Gastrocnemius medialis (tissue), 4 donors: Measurements from ENCODE around the gene ZNF574. TPM values are rescaled to one million over a fixed set of nuclear protein-coding genes. Genes with fewer than 3 reads are reported as not detected.
"Not testable (repeated sequence)": the region's sequence is repeated elsewhere in the genome, so short reads cannot be mapped to it uniquely, and the experiment has no call there.

Source experiments
- ATAC-seq, 2 donors: fragments of 150-250 bp; one replicate each; pipeline ENCODE4 v1.9.1; 2016
- DNase-seq, 2 donors: peaks; one replicate each; pipeline ENCODE4 v3.0.0-alpha.2; 2019
- H3K27ac ChIP-seq, 4 donors: fragments of 200-600 bp; sonication (generic); 1 replicate in 1 of 4; 2 replicates in 3 of 4; pipeline ENCODE4 v1.5.1; 2016 to 2018; ENCODE audit warnings: mild to moderate bottlenecking in 2 of 4, moderate library complexity in 1 of 4
- H3K27me3 ChIP-seq, 3 donors: fragments of 200-600 bp; sonication (generic) in 2 of 3; 1 replicate in 1 of 3; 2 replicates in 2 of 3; pipeline versions ENCODE4 v1.5.1 to v1.6.0; 2016 to 2019; ENCODE audit warnings: mild to moderate bottlenecking in 1 of 3, moderate library complexity in 1 of 3
- H3K36me3 ChIP-seq, 2 donors: fragments of 200-600 bp; sonication (generic) in 1 of 2; one replicate each; pipeline ENCODE4 v1.5.1; 2017 to 2018
- H3K4me1 ChIP-seq, 2 donors: fragments of 200-600 bp; sonication (generic) in 1 of 2; one replicate each; pipeline ENCODE4 v1.5.1; 2016 to 2017; ENCODE audit warnings: mild to moderate bottlenecking in 2 of 2
- H3K4me3 ChIP-seq, 4 donors: fragments of 200-600 bp; sonication (generic) in 3 of 4; 1 replicate in 1 of 4; 2 replicates in 3 of 4; pipeline ENCODE4 v1.5.1; 2016 to 2019; ENCODE audit warnings: mild to moderate bottlenecking in 2 of 4
- H3K9me3 ChIP-seq, 3 donors: fragments of 200-600 bp; sonication (generic) in 2 of 3; 1 replicate in 1 of 3; 2 replicates in 2 of 3; pipeline ENCODE4 v1.5.1; 2016 to 2019
- POLR2A ChIP-seq, 2 donors: fragments of 450-650 bp; IDR thresholded peaks; one replicate each; pipeline ENCODE4 v1.6.1; 2017; ENCODE audit warnings: antibody characterized with exemption in 2 of 2, mild to moderate bottlenecking in 2 of 2, moderate library complexity in 2 of 2
- in situ Hi-C, 4 donors: fragments of 200-750 bp; cut with MboI; loops; one replicate each; pipeline versions ENCODE4 v1.15.0 to v1.8.0; 2017; ENCODE audit warnings: low sequenced_read_pairs in 4 of 4
- intact Hi-C: fragments of 100-400 bp; cut with DNase I; formaldehyde crosslinking; loops from one replicate; pipeline ENCODE4 v1.15.1; 2023; ENCODE audit warnings: low total_unique reads
- total RNA-seq, 4 donors: library from RNA; depleted of rRNA; stranded (reverse); fragments of >200 nt; gene quantifications; one replicate each; pipeline versions ENCODE4 v1.1.0 to v1.2.3, GENCODE V29; 2016
- TF ChIP-seq, protein P1 (sequence below), 5 experiments: fragments of 450-650 bp in 3 of 5; fragments of 200-600 bp in 2 of 5; sonication (generic) in 2 of 5; IDR thresholded peaks in 4 of 5; conservative IDR thresholded peaks in 1 of 5; 1 replicate in 4 of 5; 2 replicates in 1 of 5; pipeline ENCODE4 v1.5.1; 2016 to 2019; ENCODE audit warnings: antibody characterized with exemption in 5 of 5, mild to moderate bottlenecking in 3 of 5, moderate library complexity in 3 of 5

The ZNF574 gene
- total RNA-seq, 4 donors from 2014 or later, result 10.8 to 15.1 (median 13.8) TPM

DNA sequence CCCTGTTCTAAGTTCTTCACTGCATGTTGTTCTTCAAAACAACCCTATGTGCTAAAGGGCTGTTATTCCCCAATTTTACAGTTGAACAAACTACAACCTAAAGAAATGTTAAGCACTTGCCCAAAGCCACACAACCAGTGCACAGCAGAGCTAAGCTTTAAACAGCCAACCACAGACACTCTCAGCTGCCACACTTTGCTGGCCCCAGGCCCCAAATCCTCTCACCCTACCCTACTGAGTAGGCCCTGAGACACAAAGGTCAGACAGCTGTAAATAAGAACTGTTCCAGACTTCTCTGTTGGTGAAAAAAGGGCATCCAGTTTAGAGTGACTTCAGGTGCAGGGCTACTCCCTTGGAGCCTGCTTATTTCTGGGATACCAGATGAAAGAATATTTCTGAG is 35.9 kb upstream of the ZNF574 start:
- in situ Hi-C loops (no loop called here), intact Hi-C loops (no loop called here)
- DNase-seq (no peak), ATAC-seq (no peak)
- peaks cover 10 to 12% of the 10 kb centered on the region in 2 donors for H3K4me1 ChIP-seq
- no peak overlapping the region for H3K27ac ChIP-seq
- no peaks in the 10 kb centered on the region for H3K36me3 ChIP-seq
- no peak overlapping the region for H3K4me3 ChIP-seq
- no peaks in the 10 kb centered on the region for H3K27me3 ChIP-seq
- TF ChIP-seq POLR2A (IDR thresholded peaks at IDR 0.05), result no peak
- TF ChIP-seq, protein P1, sequence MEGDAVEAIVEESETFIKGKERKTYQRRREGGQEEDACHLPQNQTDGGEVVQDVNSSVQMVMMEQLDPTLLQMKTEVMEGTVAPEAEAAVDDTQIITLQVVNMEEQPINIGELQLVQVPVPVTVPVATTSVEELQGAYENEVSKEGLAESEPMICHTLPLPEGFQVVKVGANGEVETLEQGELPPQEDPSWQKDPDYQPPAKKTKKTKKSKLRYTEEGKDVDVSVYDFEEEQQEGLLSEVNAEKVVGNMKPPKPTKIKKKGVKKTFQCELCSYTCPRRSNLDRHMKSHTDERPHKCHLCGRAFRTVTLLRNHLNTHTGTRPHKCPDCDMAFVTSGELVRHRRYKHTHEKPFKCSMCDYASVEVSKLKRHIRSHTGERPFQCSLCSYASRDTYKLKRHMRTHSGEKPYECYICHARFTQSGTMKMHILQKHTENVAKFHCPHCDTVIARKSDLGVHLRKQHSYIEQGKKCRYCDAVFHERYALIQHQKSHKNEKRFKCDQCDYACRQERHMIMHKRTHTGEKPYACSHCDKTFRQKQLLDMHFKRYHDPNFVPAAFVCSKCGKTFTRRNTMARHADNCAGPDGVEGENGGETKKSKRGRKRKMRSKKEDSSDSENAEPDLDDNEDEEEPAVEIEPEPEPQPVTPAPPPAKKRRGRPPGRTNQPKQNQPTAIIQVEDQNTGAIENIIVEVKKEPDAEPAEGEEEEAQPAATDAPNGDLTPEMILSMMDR (IDR thresholded peaks at IDR 0.05 in 4 of 5, conservative IDR thresholded peaks at IDR 0.05 in 1 of 5), result no peak
- no peaks in the 10 kb centered on the region for H3K9me3 ChIP-seq

DNA sequence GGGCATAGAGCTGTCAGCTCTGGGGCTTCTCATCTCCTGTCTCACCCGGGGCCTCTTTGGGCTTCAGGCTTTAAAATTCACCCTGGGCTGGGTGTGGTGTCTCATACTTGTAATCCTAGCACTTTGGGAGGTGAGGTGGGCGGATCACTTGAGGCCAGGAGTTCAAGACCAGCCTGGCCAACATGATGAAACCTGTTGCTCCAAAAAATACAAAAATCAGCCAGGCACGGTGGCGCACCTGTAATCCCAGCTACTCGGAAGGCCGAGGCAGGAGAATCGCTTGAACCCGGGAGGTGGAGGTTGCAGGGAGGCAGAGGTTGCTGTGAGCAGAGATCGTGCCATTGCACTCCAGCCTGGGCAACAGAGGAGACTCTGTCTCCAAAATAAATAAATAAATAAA is 35.5 kb upstream of the ZNF574 start:
- DNase-seq, intact Hi-C loops, H3K9me3 ChIP-seq, H3K27me3 ChIP-seq, in situ Hi-C loops, H3K27ac ChIP-seq, H3K36me3 ChIP-seq, H3K4me3 ChIP-seq, ATAC-seq: not testable (repeated sequence)
- H3K4me1 ChIP-seq, result peaks cover 10 to 12% of the 10 kb centered on the region in 2 donors

DNA sequence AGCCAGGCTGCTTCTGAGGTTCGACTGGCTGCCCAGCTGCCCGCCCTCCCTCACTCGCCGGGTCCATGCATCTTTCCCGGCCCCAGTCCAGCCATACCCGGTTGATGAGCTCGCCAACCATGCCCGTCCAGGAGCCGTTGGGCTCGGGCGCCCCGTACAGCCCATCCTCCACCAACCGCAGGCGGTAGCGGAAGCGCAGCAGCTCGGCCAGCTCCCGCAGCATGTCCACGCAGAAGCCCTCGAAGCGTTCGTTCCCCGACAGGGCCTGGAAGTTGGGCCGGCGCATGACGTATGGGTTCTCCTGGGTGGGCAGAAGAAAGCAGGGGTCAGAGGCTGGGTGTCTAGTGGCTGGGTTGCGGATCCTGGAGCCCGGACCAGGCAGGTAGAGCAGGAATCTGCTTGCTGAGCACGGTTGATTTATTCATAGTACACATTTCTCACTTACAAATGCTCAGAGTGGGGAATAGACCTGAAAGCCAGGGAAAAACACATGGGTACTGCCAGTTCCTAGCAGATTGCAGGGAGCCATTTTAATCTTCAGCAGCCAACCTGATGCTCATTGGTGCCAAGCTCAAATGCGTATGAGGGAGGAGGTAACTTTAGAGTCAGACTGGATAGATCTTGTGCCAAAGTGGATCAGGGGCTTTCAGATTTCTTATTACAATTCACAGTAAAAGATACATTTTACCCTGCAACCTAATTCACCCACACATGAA is 33.4 kb upstream of the ZNF574 start:
- no peak for TF ChIP-seq POLR2A (IDR thresholded peaks at IDR 0.05)
- TF ChIP-seq, protein P1 (IDR thresholded peaks at IDR 0.05 in 4 of 5, conservative IDR thresholded peaks at IDR 0.05 in 1 of 5), result no peak
- H3K4me3 ChIP-seq, result no peak overlapping the region
- in situ Hi-C loops, result no loop called here
- DNase-seq (no peak), ATAC-seq (no peak)
- H3K27ac ChIP-seq, result no peak overlapping the region
- H3K36me3 ChIP-seq, result no peaks in the 10 kb centered on the region
- H3K4me1 ChIP-seq, result peaks cover 10 to 12% of the 10 kb centered on the region in 2 donors
- intact Hi-C loops, result no loop called here
- no peaks in the 10 kb centered on the region for H3K9me3 ChIP-seq
- no peaks in the 10 kb centered on the region for H3K27me3 ChIP-seq

DNA sequence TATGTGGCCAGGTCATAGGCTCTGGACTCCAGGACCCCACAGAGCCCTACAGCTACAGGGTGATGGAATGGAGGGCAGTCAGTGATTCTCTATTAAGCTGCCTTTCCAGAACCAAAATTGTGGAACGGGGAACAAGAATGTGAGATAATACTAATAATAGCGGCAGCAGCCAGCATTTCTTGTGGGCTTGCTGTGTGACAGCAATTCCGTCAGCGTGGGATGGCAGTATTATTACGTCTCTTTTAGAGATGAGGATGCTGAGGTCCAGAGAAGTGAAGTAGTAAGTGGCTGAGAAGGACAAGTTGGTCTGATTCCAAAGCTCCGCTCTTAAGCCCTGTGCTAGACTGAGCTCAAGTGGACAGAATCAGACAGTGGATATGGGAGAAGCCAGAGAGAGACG is 30.4 kb upstream of the ZNF574 start:
- in situ Hi-C loops (no loop called here), intact Hi-C loops (no loop called here)
- Histone ChIP-seq H3K4me1 (no peaks in the 10 kb centered on the region), H3K27me3 (no peaks in the 10 kb centered on the region), H3K9me3 (no peaks in the 10 kb centered on the region), H3K36me3 (no peaks in the 10 kb centered on the region), H3K4me3 (no peak overlapping the region), H3K27ac (no peak overlapping the region)
- DNase-seq, result no peak
- no peak for ATAC-seq
- TF ChIP-seq, protein P1 (IDR thresholded peaks at IDR 0.05 in 4 of 5, conservative IDR thresholded peaks at IDR 0.05 in 1 of 5), result no peak
- no peak for TF ChIP-seq POLR2A (IDR thresholded peaks at IDR 0.05)

DNA sequence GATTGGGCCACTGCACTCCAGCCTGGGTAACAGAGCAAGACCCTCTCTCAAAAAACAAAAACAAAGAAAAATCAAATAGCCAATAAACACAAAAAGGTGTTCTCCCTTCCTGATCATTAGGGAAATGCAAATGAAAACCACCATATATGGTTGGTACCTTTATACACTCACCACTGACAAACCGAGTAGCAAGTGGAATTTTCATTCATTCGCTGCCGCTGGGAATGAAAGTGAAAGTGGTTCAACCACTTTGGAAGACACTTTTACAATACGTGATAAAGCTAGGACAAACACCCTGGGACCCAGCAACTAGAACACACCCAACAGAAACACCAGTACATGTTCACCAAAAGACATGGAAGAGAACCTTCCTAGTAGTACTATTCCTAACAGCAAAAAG is 27.0 kb upstream of the ZNF574 start:
- in situ Hi-C loops (no loop called here), intact Hi-C loops (no loop called here)
- Histone ChIP-seq H3K27ac (no peak overlapping the region), H3K4me3 (no peak overlapping the region), H3K27me3 (no peaks in the 10 kb centered on the region), H3K36me3 (no peaks in the 10 kb centered on the region), H3K9me3 (no peaks in the 10 kb centered on the region), H3K4me1 (peaks cover 13 to 14% of the 10 kb centered on the region in 2 donors)
- TF ChIP-seq, protein P1 (IDR thresholded peaks at IDR 0.05 in 4 of 5, conservative IDR thresholded peaks at IDR 0.05 in 1 of 5), result no peak
- TF ChIP-seq POLR2A (IDR thresholded peaks at IDR 0.05), result no peak
- no peak for DNase-seq
- ATAC-seq, result no peak
